Esophagus (tissue), 2 donors: ENCODE data around the gene HHLA2. TPM values are rescaled to one million over a fixed set of nuclear protein-coding genes. Genes with fewer than 3 reads are reported as not detected.

Experiments
- H3K27ac ChIP-seq, 2 donors: one replicate each; pipeline ENCODE4 v1.5.1; 2013; ENCODE audit warnings: low read depth in 2 of 2, mild to moderate bottlenecking in 2 of 2, inconsistent platforms in 1 of 2, low read length in 1 of 2, moderate library complexity in 1 of 2
- H3K27me3 ChIP-seq, 2 donors: one replicate each; pipeline ENCODE4 v1.6.1; 2013; ENCODE audit warnings: low read length in 2 of 2, control low read depth in 1 of 2, mild to moderate bottlenecking in 1 of 2; ENCODE audit not compliant: insufficient read depth in 2 of 2, control insufficient read depth in 1 of 2
- H3K36me3 ChIP-seq, 2 donors: one replicate each; pipeline ENCODE4 v1.6.1; 2013; ENCODE audit warnings: low read length in 1 of 2; ENCODE audit not compliant: control insufficient read depth in 2 of 2, insufficient read depth in 2 of 2
- H3K4me1 ChIP-seq, 2 donors: one replicate each; pipeline ENCODE4 v1.6.1; 2013; ENCODE audit warnings: low read length in 1 of 2; ENCODE audit not compliant: control insufficient read depth in 2 of 2, insufficient read depth in 2 of 2
- H3K4me3 ChIP-seq, 2 donors: one replicate each; pipeline ENCODE4 v1.5.1; 2013; ENCODE audit warnings: low read length in 2 of 2, mild to moderate bottlenecking in 2 of 2, low read depth in 1 of 2, moderate library complexity in 1 of 2
- H3K9me3 ChIP-seq, 2 donors: one replicate each; pipeline ENCODE4 v1.6.1; 2013; ENCODE audit warnings: mild to moderate bottlenecking in 2 of 2, low read depth in 1 of 2, low read length in 1 of 2, moderate library complexity in 1 of 2; ENCODE audit not compliant: control insufficient read depth in 2 of 2, insufficient read depth in 1 of 2
- WGBS, 2 donors: extraction: QIAGEN DNeasy Blood & Tissue Kit; methylation state at CpG; one replicate each; pipeline ENCODE4 v1.1.7; 2013; 5-methylcytosine and 5-hydroxymethylcytosine counted together
- polyA plus RNA-seq, 2 donors: library from polyadenylated mRNA; stranded (reverse); fragments of 200-250 nt; gene quantifications; one replicate each; pipeline ENCODE4 v1.2.3, GENCODE V29; 2013
- donor health status: healthy with polysubstance abuse.
- donor health status: Bipolar disorder and iron deficiency.

Gene HHLA2
- polyA plus RNA-seq, 2 donors, result not detected

DNA sequence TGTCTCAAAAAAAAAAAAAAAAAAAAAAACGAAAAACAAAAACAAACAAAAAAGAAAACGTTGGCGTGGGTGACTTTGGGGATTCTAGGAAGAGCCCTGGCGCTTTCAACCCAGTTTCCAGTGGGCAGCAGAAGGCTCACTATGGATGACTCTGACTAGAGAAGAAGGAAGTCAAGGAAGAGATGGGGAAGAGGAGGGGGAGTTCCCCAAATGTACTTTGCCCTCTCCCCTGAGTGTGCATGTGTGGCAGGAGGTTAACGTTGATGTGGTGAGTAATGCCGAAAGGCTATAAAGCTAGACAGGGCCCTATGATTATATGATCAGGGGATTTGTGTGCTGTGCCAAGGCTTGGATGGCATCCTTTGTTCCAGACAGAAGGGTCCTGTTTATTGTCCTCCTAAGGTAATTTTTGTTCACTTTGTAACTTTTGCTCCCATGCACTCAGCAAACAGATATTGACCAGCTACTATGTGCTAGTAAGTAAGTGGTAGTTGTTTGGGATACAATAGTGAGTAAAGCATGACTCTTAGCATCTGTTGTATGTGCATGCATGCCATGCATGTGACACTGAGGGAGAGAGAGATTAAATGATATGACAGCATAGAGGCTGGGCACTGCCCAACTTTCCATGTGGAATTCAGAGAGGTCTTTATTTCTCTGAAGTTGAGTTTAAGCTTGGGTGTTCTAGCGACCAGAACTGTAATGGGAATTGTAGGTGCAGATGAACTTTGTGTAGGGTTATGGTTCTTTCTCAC, 750 bp upstream of the HHLA2 start:
- no peaks in the 10 kb centered on the region for H3K9me3 ChIP-seq
- H3K27ac ChIP-seq, result no peak overlapping the region
- WGBS, 2 donors, result 74 to 88% methylated on average over 7 of the region's 7 CpGs
- H3K36me3 ChIP-seq, result no peaks in the 10 kb centered on the region
- no peaks in the 10 kb centered on the region for H3K27me3 ChIP-seq
- H3K4me1 ChIP-seq, result no peaks in the 10 kb centered on the region
- H3K4me3 ChIP-seq, result no peak overlapping the region

GRCh38 chr3:108297647-108298046, 1.3 kb downstream of the HHLA2 start:
- WGBS, 2 donors, result 43 to 50% methylated on average over 3 of the region's 3 CpGs
- no peak overlapping the region for H3K4me3 ChIP-seq
- H3K4me1 ChIP-seq, result no peaks in the 10 kb centered on the region
- no peaks in the 10 kb centered on the region for H3K9me3 ChIP-seq
- H3K36me3 ChIP-seq, result no peaks in the 10 kb centered on the region
- no peak overlapping the region for H3K27ac ChIP-seq
- no peaks in the 10 kb centered on the region for H3K27me3 ChIP-seq

- no peaks in the 10 kb centered on the region for H3K9me3 ChIP-seq
- H3K36me3 ChIP-seq, result no peaks in the 10 kb centered on the region
- no peaks in the 10 kb centered on the region for H3K4me1 ChIP-seq
- H3K4me3 ChIP-seq, result no peak overlapping the region
- 63 to 72% methylated on average over 2 of the region's 2 CpGs for WGBS, 2 donors
- no peak overlapping the region for H3K27ac ChIP-seq
- no peaks in the 10 kb centered on the region for H3K27me3 ChIP-seq
Measured at GRCh38 chr3:108298056-108298455, 1.7 kb downstream of the HHLA2 start.

- H3K4me3 ChIP-seq, result no peak overlapping the region
- no peaks in the 10 kb centered on the region for H3K36me3 ChIP-seq
- 65 to 77% methylated on average over 9 of the region's 9 CpGs for WGBS, 2 donors
- no peak overlapping the region for H3K27ac ChIP-seq
- H3K4me1 ChIP-seq, result no peaks in the 10 kb centered on the region
- H3K9me3 ChIP-seq, result no peaks in the 10 kb centered on the region
- no peaks in the 10 kb centered on the region for H3K27me3 ChIP-seq
Measured at GRCh38 chr3:108300103-108300849, 3.9 kb downstream of the HHLA2 start.

DNA sequence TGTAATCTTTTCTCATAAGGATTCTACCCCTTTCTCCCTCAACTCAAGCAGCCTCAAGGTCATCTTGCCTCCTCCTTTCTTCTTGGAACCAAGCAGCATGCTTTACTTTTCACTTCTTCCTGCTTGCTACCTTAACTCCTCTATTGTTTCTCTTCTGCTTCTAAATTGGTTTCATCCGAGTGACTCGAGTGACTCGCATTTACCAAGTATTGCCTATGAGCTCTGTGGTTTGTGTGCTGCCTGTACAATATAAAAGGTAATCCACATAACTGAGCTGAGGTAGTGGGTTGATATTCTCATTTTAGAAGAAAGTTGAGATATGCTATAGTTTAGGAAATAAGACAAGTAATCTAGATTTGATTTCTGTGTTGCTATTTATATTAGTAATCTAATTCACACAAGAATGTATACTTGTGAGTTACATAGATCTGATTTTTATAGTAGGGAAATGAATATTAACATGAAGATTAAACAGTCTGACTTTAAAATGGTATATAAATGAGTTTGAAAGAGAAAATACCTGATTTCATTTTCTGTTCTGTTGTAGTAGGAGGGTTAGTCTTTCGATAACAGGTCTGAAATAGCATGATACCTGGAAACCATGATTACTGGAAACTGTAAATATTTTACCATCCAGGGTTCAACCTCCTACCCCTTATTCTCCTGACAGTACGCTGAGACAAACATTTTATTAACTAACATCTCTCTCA, 5.5 kb downstream of the HHLA2 start:
- Histone ChIP-seq H3K27me3 (no peaks in the 10 kb centered on the region), H3K4me3 (no peak overlapping the region), H3K4me1 (no peaks in the 10 kb centered on the region), H3K36me3 (no peaks in the 10 kb centered on the region), H3K27ac (no peak overlapping the region), H3K9me3 (no peaks in the 10 kb centered on the region)
- 54 to 56% methylated on average over 5 of the region's 5 CpGs for WGBS, 2 donors

DNA sequence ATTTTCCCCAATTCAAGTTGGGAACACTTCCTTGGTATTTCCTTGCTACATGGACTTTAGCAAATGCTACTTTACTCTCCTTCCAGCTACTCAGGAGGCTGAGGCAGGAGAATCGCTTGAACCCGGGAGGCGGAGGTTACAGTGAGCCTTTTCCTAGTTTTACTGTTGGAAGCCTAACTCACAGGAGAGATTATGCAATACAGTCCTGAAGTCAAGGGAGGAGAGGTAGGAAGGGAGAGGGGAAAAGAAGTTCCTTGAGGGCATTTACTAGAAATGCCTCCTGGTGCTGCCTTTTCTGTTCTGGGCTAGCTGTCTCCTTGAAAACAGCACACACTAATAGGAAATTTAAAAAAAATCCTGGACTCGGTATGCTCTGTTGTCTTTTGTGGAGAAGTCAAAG, 6.2 kb downstream of the HHLA2 start:
- 95 to 97% methylated on average over 4 of the region's 4 CpGs for WGBS, 2 donors
- H3K9me3 ChIP-seq, result no peaks in the 10 kb centered on the region
- H3K27ac ChIP-seq, result no peak overlapping the region
- H3K27me3 ChIP-seq, result no peaks in the 10 kb centered on the region
- no peaks in the 10 kb centered on the region for H3K4me1 ChIP-seq
- no peak overlapping the region for H3K4me3 ChIP-seq
- no peaks in the 10 kb centered on the region for H3K36me3 ChIP-seq

DNA sequence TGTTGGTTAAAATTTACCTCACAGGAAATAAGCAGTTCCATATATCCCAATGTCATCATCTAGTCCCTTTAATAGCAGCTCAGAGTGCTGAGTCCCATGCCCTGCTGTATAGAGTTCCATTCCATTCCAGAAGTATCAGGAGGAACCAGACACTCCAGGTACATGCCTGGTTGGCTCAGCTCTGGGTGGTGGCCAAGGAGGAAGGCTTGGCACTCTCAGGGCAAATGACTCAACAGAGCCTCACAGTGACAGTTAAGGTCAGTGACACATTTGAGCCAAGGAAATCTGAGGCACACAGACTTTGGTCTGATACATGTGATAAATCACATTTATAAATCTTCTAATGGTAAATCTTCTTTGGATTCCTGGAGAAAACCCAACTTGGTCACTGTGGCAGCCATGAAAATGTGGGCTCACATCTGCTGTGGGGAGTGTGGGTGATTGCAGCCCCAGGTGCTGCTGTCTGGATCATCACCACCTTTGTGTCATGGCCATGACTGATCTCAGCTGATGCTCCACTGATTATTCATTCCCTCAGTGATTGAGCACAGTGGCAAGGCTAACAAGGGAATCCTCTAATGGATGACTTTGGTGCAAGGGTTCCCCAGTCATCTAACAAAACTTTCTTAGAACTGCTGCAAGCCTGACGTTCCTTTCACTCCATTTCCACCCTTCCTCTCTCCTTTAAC, 9.3 kb downstream of the HHLA2 start:
- H3K4me3 ChIP-seq, result no peak overlapping the region
- no peaks in the 10 kb centered on the region for H3K27me3 ChIP-seq
- H3K4me1 ChIP-seq, result no peaks in the 10 kb centered on the region
- H3K9me3 ChIP-seq, result no peaks in the 10 kb centered on the region
- WGBS, 2 donors, result 74 to 80% methylated on average over 1 of the region's 1 CpG
- H3K36me3 ChIP-seq, result no peaks in the 10 kb centered on the region
- H3K27ac ChIP-seq, result peak overlapping the region in 1 of 2 donors; percentile 18

DNA sequence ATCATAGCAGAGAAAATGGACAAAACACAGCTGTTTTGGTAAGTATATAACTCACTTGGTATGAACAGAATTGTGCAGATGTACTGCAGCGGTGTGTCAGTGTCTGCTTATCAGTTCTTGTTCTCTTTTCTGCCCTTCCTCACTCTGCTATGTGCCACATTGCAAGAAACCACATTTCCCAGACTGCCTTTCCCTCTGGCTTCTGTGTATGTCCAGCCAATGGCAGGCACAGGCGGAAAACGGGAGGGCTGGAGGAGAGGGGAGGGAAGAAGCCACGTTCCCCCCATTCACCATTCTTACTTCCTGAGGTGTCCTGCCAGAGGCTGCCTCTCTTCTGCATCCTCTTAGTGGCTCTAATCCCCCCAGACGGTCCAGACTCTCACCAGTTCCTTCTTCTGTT, 15.4 kb downstream of the HHLA2 start:
- H3K27ac ChIP-seq, result no peak overlapping the region
- H3K27me3 ChIP-seq, result no peaks in the 10 kb centered on the region
- no peak overlapping the region for H3K4me3 ChIP-seq
- no peaks in the 10 kb centered on the region for H3K36me3 ChIP-seq
- no peaks in the 10 kb centered on the region for H3K9me3 ChIP-seq
- 66 to 67% methylated on average over 5 of the region's 5 CpGs for WGBS, 2 donors
- H3K4me1 ChIP-seq, result no peaks in the 10 kb centered on the region

DNA sequence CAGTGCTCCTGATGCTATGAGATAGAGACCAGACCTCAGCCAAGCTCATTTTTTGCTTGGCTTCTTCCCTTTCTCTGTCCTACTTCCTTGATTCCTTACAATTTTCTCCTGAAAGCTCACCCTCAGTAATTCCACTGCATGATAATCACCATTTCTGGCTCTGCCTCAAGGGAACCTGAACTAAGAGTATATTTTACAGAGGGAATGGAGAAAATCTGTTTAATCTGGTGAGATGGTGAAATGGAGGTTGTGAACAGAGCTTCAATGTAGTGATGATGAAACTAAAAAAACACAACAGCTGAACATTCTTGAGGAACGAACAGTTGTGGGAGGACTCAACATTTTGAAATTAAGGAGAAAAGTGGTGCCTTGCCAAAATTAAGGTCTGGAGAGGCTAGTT, 16.3 kb downstream of the HHLA2 start:
- Histone ChIP-seq H3K36me3 (no peaks in the 10 kb centered on the region), H3K27ac (no peak overlapping the region), H3K4me3 (no peak overlapping the region), H3K4me1 (no peaks in the 10 kb centered on the region), H3K27me3 (no peaks in the 10 kb centered on the region), H3K9me3 (no peaks in the 10 kb centered on the region)
- 71 to 77% methylated on average over 1 of the region's 1 CpG for WGBS, 2 donors
